NCI-H2171 treated with DMSO at 0.1 percent for 48 hours (cell line): ENCODE data around the gene GRM3.

Source experiments
- DNase-seq: peaks from one replicate; lab custom pipeline; 2025; lab: John Stamatoyannopoulos, UW

Gene GRM3

DNA sequence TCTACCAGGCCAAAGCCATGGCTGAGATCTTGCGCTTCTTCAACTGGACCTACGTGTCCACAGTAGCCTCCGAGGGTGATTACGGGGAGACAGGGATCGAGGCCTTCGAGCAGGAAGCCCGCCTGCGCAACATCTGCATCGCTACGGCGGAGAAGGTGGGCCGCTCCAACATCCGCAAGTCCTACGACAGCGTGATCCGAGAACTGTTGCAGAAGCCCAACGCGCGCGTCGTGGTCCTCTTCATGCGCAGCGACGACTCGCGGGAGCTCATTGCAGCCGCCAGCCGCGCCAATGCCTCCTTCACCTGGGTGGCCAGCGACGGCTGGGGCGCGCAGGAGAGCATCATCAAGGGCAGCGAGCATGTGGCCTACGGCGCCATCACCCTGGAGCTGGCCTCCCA, 142.7 kb downstream of the GRM3 start:
- no peak for DNase-seq

DNA sequence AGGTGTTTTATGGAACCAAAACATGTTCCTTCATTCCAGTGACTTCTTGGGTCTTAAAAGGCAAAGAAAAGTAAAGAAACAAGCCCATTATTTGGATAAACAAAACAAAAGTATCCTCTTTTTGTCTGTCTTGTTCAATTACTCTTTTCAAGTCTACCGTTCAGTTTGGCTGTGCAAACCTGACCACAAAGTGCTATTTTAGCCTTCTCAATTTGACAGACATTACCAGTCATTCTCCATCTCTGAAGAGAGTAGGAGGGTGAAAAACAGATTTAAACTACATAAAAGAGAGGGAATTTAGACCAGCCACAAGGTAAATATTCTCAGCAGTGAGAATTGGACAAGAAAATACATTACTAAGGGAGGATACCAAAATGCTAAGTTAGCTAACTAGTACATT, 145.2 kb downstream of the GRM3 start:
- no peak for DNase-seq

DNA sequence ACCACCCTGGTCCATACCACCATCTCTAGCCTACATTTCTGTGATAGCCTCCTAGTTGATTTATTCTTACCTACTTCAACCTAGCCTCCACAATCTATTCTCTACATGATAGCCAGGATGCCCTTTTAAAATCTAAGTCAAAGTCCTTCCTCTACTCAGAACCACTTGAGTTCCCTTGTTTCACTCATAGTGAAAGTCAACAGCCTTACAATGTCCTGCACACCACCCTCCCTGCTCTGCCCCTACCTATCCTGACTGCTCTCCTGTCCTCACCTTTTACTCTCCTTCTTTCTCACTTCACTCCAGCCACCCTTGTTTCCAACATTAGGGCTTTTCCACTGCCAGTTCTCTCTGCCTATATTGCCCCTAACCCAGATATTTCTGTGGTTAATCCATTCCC, 146.7 kb downstream of the GRM3 start:
- DNase-seq = no peak

DNA sequence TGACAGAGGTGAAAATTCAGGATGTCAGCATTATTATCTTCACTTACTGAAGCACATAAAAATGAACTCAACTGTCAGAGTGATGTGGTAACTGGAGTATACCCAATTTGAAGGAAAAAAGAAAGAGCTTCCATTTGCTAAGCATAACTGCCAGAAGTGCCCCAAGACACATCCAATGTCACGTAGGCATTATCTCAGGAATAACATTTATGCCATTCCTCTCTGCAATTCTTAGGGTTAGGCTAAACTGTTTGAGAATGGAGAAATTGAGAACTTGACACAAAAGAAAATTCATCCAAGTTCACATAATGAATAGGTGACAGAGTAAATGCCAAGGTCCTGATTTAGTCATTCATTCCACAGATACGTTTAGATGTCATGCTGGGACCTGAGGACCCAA, 148.6 kb downstream of the GRM3 start:
- no peak for DNase-seq

DNA sequence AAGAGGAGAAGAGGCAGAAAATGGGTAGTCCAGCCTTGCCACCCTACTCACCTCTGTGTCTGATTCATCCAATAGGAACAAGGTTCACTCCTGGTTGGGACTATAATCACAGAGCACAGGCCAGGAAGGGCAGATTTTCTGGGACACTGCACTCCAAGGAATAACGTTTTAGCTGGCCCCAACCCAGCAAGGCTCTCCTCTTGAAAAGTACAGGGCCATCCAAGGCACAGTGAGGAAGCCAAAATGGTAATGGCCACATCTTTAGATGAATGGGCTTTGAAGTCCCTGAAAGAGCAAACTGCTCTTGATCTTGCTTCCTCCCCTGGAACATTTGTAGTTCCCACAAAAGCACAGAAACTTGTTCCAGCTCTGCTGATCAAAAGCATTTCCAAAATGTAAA, 149.4 kb downstream of the GRM3 start:
- no peak for DNase-seq

DNA sequence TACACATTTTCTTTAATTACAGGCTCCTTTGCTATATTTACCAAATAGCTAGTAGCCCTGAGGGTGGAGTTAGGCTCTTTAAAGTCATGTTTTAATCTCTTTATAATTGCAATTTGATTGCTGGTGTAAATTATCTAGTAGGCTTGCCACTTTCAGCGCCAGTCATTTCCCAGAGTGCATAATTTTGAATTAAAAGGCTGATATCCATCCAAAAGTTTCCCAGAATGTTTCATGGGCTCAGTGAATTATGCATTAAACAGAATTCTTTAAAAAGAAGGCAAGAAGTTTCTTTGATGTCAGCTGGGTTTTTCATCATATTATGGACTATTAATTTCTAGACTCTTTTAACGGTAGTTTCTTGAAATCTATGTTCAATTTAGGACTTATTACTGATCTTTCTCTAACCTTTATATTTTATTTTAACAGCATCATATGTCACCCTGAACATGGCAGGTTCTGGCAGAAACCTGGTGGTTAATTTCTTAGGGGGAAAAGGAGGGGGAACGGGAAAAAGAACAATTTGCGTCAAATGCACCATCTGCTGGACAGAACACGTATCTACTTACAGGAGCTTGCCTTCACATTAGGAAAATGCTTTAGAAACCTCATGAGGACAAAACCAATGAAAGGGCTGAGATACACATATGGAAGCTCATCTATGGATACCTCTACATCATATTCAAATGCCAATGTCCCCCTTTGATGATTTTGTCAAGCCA, 171.1 kb downstream of the GRM3 start:
- DNase-seq = peak; percentile 22

DNA sequence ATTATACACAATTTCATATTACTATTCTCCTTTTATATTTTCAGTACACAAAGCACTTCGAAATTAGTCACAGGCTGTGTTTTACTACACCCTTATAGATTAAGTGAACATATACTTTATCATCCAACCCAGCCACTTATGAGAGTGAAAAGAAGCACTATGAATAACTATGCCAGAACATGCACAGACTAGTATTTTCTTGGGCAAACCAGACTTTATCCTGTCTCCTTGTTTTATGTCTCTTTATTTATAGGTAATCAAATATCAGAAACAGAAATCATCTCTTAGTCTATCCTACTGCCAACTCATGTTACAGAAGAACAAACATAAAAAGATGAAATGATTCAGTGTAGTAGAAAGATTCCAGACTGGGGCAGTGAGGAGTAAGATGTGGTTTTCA, 171.8 kb downstream of the GRM3 start:
- DNase-seq = no peak

DNA sequence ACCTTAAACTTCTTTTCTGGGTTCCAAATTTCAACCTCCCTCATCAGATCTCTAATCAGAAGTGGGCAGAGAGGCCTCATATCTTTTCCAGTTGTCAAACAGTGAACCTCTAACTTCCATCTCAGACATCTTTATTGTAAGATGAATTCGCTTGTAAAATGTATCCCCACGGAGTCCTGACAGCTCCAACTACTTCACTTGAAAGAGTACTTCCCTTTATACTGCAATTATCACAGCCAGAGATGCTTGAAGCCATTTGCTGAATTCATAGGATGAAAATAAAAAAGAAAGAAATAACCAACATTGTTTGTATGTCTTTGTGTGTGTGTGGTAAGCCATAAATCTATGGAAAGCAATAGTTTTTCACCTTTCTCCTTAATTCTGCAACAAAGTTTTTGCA, 175.2 kb downstream of the GRM3 start:
- DNase-seq = no peak

DNA sequence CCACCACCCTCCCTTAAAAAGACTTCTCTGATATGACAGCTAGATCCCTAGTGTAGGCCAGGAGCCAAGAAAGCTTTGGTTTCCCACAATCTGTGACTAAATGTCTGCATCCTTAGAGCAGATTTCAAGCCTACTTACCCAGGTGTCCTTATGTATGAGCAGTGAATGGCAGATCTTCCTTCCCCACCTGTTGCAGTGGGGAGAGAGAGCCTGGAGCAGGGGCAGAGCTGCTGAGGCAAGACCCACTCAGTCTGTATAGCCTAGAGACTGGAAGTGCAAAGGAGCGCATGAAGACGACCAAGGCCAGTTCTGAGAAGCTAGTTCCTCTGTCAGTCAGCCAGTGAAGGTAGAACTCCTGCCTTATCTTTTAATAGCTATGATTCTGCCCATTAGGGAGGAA, 180.1 kb downstream of the GRM3 start:
- DNase-seq = no peak

DNA sequence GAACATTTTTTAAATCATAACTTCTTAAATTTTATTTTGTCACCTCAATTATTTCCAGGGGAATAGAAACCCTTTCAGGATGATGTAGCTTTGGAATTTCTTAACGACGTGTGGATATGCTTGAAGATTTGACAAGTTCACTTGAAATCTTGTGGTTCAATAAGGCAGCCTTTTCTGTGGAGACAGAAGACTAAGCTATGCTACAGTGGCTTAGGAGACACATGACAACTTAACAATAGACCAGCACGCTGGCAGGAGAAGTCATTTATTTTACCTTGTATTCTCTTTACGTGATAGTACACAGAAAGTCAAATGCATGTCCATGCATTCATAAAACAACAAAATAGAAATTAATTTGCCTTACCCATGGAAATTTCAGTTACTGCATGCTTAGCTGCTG, 181.6 kb downstream of the GRM3 start:
- DNase-seq = no peak

DNA sequence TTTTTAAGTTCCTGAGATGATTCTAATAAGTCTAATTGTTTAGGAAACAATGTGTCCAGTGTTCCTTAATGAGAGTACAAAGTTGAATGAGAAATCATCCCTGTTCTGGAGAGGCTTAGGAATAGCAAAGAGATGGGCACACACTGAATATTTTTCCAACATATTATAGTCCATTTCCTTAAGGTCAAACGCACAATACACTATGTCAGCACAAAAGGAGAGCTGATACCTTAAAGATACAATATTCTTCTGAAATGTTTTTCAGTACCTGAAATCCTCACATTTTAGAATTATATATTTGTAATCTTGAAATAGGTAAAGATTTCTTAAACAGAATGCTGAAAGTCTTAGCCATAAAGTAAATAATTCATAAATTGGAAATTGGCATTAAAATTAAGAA, 183.2 kb downstream of the GRM3 start:
- no peak for DNase-seq

DNA sequence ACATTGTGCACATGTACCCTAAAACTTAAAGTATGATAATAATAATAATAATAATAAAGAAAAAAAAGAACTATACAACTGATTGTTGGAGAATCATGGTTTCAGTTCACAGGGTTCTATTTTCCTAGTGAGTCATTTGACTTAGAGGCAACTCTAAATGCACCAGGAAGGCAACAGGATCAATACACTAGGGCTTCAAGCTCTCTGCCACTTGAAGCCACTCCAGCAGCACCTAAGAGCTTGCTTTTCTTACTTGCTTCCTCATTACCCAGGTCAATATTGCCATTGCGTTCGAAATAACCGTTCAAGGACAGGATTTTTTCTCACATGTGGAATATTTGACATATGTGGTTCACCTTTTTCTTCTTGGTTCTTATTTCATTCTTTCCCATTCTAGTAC, 189.7 kb downstream of the GRM3 start:
- DNase-seq = no peak

DNA sequence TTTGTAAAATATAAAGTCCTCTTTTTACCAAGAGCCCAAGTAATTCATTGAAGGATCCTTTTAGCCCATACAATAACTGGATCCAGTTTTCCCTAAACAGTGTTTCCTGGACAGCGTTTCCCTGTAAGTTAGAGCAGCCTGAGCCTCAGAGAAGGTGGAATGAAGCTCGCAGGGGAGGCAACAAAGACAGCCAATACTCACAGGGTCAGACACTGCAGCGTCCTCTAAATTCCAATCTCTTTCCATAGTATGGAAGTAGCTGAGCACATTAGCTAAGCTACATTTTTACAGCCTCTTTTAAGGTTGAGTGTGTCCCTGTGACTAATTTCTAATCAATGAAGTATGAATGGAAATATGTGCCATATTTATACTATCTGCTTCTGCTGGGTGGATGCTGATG, 193.5 kb downstream of the GRM3 start:
- DNase-seq = no peak

DNA sequence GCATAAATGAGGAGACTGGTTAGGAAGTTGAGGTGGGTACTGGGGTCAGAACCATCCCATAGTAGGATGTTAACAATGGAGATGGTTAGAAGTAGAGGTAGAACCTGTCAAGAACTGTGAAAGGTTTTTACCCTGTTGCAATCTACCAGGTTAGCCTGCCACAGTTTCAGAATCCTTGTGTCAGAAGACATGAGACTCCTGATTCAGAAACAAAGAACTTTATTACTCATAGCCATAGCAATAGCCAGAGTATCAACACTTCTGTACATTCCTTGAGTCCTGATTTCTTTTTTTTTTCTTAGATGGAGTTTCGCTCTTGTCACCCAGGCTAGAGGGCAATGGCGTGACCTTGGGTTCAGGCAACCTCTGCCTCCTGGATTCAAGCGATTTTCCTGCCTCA, 200.9 kb downstream of the GRM3 start:
- DNase-seq = no peak

DNA sequence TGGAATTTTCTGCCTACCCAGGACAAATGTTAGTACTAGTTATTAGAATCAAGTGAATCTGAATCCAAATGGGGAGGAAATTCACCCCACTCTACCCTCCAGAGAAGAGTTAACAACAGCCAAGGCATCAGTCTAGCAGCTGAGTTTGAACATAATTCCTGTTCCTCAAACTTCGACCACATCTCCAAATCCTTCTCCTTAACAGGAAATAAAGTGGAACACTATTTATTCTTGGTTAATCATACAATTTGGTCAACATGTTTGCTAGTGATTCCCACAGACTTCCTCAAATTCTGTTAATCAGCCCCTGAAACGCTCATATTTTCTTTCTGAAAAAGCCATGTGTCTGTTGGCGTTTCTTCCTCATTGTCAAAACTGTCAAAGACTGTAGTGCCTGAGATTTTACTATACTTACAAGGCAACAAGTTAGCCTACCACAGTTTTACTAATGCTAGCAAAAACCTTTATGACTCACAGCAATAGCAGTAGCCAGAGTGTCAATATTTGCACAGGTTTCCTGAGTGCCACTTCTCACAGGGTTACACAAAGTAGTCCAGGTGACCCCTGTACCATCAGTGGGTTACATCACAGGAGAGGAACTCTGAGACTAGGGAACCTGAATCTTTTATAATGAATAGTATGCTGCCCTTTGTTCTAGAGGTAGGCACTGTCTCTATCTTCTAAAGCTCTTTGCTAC, 202.9 kb downstream of the GRM3 start:
- DNase-seq = no peak

DNA sequence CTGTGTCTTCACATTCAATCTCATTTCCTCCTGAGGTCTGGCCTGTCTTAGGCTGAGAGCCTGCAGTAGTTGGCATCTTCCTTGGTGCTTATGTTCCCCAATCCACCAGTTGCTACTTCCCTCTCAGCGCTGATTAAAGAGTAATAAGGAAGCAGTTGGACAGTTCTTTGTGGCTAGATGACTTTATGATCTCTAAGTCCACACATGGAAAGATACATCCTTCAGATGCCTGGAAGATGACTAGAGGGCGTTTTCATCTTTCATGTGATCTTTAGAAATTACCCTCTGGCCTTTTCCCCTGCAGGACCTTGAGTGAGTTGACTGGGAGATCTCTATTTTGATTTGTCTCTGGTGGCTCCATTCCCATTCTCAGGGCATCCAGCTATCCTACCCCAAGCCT, 204.5 kb downstream of the GRM3 start:
- DNase-seq = no peak

DNA sequence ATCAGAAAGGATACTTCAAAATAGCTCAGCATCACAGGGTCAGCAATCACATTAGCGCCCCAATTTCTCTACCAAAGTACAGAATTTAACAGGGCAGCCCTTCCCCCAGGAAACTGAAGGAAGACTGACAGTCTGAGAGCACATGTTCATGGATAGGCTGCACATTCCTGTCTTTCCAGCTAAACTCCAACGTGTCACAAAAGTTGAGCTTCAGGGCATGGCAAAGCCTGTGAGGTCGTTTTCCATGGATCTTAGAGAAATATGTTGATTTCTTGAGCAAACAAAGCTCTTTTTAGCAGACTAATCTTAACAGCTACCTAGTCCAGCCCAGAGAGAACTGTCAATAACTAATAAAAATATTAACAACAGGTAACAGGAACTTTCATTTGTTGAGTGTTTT, 207.9 kb downstream of the GRM3 start:
- no peak for DNase-seq

DNA sequence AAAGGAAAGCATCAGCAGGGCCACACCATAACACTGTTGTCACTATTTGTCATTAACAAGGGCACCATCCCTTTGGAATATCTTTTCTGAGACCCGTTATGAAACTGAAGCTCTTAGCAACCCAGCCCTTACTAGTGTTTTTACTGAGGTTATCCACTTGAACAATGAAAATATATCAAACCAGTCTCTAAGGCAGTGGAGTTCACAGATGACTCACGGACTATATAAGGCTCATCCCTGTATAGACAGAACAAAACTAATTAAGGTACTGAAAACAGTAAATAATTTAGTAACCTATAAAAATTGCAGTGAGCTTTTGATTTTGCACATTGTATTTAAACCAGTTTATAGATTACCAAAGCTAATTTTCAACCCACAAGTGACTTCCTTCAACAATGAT, 219.7 kb downstream of the GRM3 start:
- DNase-seq = no peak

DNA sequence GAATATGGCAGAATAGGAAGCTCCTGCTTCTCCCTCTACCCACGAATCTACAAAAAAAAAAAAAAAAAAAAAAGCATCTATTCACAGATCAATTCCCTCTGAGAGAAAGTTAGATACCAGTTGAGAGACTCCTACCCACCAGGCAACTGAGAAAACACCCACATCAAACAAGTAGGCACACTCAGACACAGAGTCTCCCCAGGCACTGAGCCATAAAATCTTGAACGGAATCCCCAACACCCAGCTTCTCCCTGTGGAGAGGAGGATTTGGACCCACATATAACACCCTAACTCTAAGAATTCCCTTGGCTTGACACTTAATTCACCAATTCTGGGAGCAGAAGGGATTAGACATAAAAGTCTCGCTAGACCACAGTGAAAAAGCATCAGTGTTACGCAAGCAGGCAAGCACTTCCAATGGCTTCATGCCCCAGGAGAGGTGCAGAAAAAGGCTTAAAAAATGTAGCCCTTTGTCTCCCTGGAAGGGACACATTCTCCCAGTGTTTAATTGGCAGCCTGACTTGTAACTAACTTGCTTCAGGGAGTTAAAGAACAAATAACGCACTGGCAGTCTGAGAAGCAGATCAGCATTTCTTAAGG, 223.6 kb downstream of the GRM3 start:
- no peak for DNase-seq

DNA sequence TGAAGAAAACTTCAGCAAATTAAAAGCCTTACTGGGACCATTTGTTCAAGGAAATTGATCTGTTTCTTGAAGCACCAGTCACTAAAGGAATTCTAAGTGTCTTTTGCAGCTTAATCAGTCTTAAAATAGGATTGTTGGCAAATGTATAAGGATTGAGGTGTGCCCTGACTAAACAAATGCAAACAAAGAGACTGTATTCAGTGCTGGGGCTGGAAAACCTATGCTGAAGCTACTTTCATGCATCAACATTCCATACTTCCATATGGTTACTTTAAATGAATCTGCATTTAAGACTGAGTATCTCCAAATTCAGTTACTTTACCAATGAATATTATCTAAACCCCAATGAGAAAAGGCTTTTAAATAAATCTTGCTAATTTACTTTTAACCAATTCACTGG, 232.4 kb downstream of the GRM3 start:
- DNase-seq = no peak

DNA sequence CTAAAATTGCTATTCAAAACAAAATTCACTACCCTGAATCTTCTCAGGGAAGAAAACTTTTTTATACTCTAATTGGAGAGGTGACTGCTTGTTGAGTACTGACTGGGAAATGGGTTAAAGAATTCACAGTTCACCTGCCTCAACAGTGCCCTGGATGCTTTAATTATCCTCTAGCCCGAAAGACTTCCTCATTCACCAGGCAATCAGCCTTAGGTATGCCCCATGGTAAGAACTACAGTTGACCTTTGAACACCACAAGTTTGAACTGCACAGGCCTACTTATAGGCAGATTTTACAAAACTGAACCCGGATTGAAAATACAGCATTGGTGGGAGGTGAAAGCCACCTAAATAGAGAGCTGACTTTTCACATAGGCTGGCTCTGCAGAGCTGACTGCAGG, 240.4 kb downstream of the GRM3 start:
- DNase-seq = no peak

DNA sequence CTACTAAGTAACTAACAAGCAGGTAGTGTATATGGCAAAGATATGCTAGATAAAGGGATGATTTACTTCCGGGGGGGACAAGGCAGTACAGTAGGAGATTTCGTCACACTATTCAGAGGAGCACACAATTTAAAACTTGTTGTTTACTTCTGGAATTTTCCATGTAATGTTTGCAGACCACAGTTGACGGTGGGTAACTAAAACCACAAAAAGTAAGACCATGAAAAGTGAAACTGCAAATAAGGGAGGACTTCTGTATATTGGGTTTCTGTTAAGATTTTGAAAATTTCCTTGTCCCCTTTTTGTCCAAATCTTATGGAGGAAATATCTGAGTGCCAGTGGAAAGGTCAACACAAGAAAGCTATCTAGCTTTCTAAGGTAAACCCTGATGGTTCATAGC, 245.8 kb downstream of the GRM3 start:
- DNase-seq = no peak

DNA sequence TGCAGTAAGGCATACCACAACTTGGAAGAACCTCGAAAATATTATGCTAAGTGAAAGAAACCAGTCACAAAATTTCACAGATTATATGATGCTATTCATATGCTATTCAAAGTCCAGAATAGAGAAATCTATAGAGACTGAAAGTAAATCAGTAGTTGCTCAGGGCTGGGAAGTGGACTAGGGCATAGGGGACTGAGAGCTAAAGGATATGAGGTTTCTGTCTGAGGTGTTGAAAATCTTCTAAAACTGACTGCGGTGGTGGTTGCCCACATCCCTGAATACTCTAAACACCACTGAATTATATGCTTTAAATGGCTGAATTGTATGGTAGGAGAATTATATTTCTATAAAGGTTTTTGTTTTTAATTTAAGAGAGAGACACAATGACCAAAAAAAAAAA, 254.5 kb downstream of the GRM3 start:
- DNase-seq = no peak

DNA sequence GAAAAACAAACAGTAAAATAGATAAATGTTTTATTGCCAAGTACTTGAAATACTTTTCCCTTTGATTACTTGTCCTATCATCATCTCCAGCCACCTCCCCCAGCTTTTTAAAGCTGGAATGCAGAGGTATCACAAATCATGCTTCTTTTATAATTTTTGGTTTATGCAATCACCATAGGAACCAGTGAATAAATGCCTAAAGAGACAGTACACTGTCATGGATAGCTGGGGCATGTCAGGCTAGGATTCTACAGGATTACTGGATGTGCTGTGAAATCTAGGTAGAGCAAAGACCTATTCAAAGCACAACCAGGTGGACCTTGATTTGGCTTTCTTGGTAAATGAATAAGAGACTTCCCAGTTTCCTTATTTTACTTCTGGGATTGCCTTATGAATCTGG, 257.2 kb downstream of the GRM3 start:
- DNase-seq = no peak
